HCT116 (cell line): Measurements from ENCODE around the gene SAA2. TPM values are rescaled to one million over a fixed set of nuclear protein-coding genes. Genes with fewer than 3 reads are reported as not detected.

Experiments used
- ATAC-seq: fragments of 200-7000 bp; cut with Tn5 transposase; 2 replicates; pipeline ENCODE4 v1.9.1; 2020; ENCODE audit warnings: mild to moderate bottlenecking, moderate library complexity
- BruUV-seq: library from RNA; stranded (reverse); fragments of 400-500 nt; replicated peaks from 2 replicates; lab custom pipeline; 2021; lab: Mats Ljungman, UMichigan
- CTCF ChIA-PET: fragments of 300-600 bp; sonication (Branson Sonifier 250); formaldehyde crosslinking; loops from one replicate; lab custom pipeline; 2021; ENCODE audit warnings: antibody characterized with exemption; lab: Charles Lee
- POLR2A ChIA-PET: fragments of 300-600, 350-600 bp; sonication (Branson Sonifier 250); formaldehyde crosslinking; loops from one replicate; lab custom pipeline; 2021; ENCODE audit warnings: antibody characterized with exemption; lab: Charles Lee
- RAD21 ChIA-PET, 2 experiments: fragments of 300-600 bp; sonication (Branson Sonifier 250); formaldehyde crosslinking; loops; one replicate each; lab custom pipeline; 2023; ENCODE audit warnings: low total read pairs in 2 of 2; ENCODE audit not compliant: uncharacterized antibody in 2 of 2, unreplicated experiment in 2 of 2, low non-redundant PET in 1 of 2; lab: Charles Lee
- DNase-seq: peaks from one replicate; pipeline ENCODE4 v3.0.0-alpha.2; 2010; ENCODE audit warnings: low read depth, low spot score
- H2AFZ ChIP-seq: fragments of 200-600 bp; shearing (Covaris generic), sonication (generic); 2 replicates; pipeline ENCODE4 v1.6.1; 2017; ENCODE audit warnings: low read depth, mixed run types, mixed read lengths, antibody characterized with exemption, low read length; ENCODE audit not compliant: poor library complexity, severe bottlenecking
- H3K27ac ChIP-seq: 2 replicates; pipeline ENCODE4 v1.5.1; 2012; ENCODE audit warnings: low read depth, low read length
- H3K27me3 ChIP-seq: fragments of 200-600 bp; sonication (generic); 2 replicates; pipeline ENCODE4 v1.6.1; 2016; ENCODE audit warnings: mixed run types, low read length, mixed read lengths; ENCODE audit not compliant: insufficient read depth
- H3K36me3 ChIP-seq, 2 experiments: fragments of 200-500 bp in 1 of 2; fragments of 200-600 bp in 1 of 2; sonication (Bioruptor generic) in 1 of 2; sonication (generic) in 1 of 2; 2 replicates each; pipeline versions ENCODE4 v1.5.1 to v1.6.1; 2014 to 2016; ENCODE audit warnings: low read length in 2 of 2, inconsistent platforms in 1 of 2, mixed read lengths in 1 of 2, mixed run types in 1 of 2; ENCODE audit not compliant: insufficient read depth in 2 of 2, control insufficient read depth in 1 of 2
- H3K4me1 ChIP-seq, 2 experiments: fragments of 200-600 bp in 1 of 2; sonication (generic) in 1 of 2; 2 replicates each; pipeline versions ENCODE4 v1.5.1 to v1.6.1; 2012 to 2017; ENCODE audit warnings: low read length in 2 of 2, inconsistent platforms in 1 of 2, mild to moderate bottlenecking in 1 of 2, mixed read lengths in 1 of 2, mixed run types in 1 of 2, moderate library complexity in 1 of 2; ENCODE audit not compliant: insufficient read depth in 2 of 2, control insufficient read depth in 1 of 2
- H3K4me2 ChIP-seq: fragments of 200-600 bp; sonication (generic); 2 replicates; pipeline ENCODE4 v1.6.1; 2017; ENCODE audit warnings: mixed run types, low read length, mixed read lengths
- H3K4me3 ChIP-seq, 2 experiments: fragments of 200-600 bp in 1 of 2; sonication (generic) in 1 of 2; replicated peaks in 1 of 2; 2 replicates each; pipeline ENCODE4 v1.5.1; 2011 to 2016; ENCODE audit warnings: low read length in 2 of 2, control low read depth in 1 of 2, low read depth in 1 of 2, mild to moderate bottlenecking in 1 of 2, mixed read lengths in 1 of 2, mixed run types in 1 of 2
- H3K79me2 ChIP-seq: fragments of 200-600 bp; sonication (generic); 2 replicates; pipeline ENCODE4 v1.6.1; 2017; ENCODE audit warnings: mild to moderate bottlenecking, mixed run types, low read length, moderate library complexity, mixed read lengths; ENCODE audit not compliant: insufficient read depth
- H3K9ac ChIP-seq: fragments of 200-600 bp; sonication (generic); 2 replicates; pipeline ENCODE4 v1.6.1; 2016; ENCODE audit warnings: low read length, mixed read lengths
- H3K9me2 ChIP-seq: fragments of 200-600 bp; sonication (generic), shearing (Covaris generic); 2 replicates; pipeline ENCODE4 v1.6.1; 2017; ENCODE audit warnings: mixed run types, mild to moderate bottlenecking, moderate library complexity; ENCODE audit not compliant: insufficient read depth
- H3K9me3 ChIP-seq, 2 experiments: fragments of 200-500 bp in 1 of 2; fragments of 200-600 bp in 1 of 2; sonication (Bioruptor generic) in 1 of 2; sonication (generic) in 1 of 2; 2 replicates each; pipeline ENCODE4 v1.6.1; 2014 to 2017; ENCODE audit warnings: low read length in 2 of 2, mixed read lengths in 2 of 2, inconsistent platforms in 1 of 2, low read depth in 1 of 2, mild to moderate bottlenecking in 1 of 2, mixed run types in 1 of 2, moderate library complexity in 1 of 2; ENCODE audit not compliant: control insufficient read depth in 1 of 2, insufficient read depth in 1 of 2
- H4K20me1 ChIP-seq: fragments of 200-600 bp; sonication (generic), shearing (Covaris generic); 2 replicates; pipeline ENCODE4 v1.6.1; 2017; ENCODE audit warnings: mixed run types, mild to moderate bottlenecking, moderate library complexity; ENCODE audit not compliant: insufficient read depth
- EZH2phosphoT487 ChIP-seq: fragments of 200-600 bp; IDR thresholded peaks from 2 replicates; pipeline ENCODE4 v1.6.1; 2018; ENCODE audit warnings: antibody characterized with exemption, borderline replicate concordance
- POLR2A ChIP-seq: IDR thresholded peaks from 2 replicates; pipeline ENCODE4 v1.7.0; 2011; ENCODE audit warnings: borderline replicate concordance; ENCODE audit not compliant: insufficient read depth, insufficient read length; ENCODE audit errors: extremely low read depth
- YY1 ChIP-seq: IDR thresholded peaks from 2 replicates; pipeline ENCODE4 v1.6.1; 2011; ENCODE audit warnings: low read length, low read depth, moderate library complexity, mild to moderate bottlenecking; ENCODE audit not compliant: insufficient replicate concordance; ENCODE audit errors: extremely low read depth
- ZFX ChIP-seq: fragments of 450-650 bp; IDR thresholded peaks from 2 replicates; pipeline ENCODE4 v1.6.1; 2017
- intact Hi-C: fragments of 100-400 bp; cut with micrococcal nuclease; formaldehyde crosslinking; loops from 2 replicates; pipeline ENCODE4 v1.10.0; 2022
- total RNA-seq: library from RNA; stranded (reverse); gene quantifications from one replicate; pipeline ENCODE4 v1.2.1, GENCODE V29; 2021; ENCODE audit not compliant: unreplicated experiment
- TF ChIP-seq, protein P1 (sequence below): IDR thresholded peaks from 2 replicates; pipeline ENCODE4 v1.6.1; 2011; ENCODE audit warnings: mild to moderate bottlenecking, low read length, moderate library complexity; ENCODE audit not compliant: insufficient replicate concordance; ENCODE audit errors: extremely low read depth
- TF ChIP-seq, protein P2 (sequence below): IDR thresholded peaks from 2 replicates; pipeline ENCODE4 v1.6.1; 2012

SAA2 gene
- total RNA-seq, 1 experiment from 2014 or later = 5.2 TPM

DNA sequence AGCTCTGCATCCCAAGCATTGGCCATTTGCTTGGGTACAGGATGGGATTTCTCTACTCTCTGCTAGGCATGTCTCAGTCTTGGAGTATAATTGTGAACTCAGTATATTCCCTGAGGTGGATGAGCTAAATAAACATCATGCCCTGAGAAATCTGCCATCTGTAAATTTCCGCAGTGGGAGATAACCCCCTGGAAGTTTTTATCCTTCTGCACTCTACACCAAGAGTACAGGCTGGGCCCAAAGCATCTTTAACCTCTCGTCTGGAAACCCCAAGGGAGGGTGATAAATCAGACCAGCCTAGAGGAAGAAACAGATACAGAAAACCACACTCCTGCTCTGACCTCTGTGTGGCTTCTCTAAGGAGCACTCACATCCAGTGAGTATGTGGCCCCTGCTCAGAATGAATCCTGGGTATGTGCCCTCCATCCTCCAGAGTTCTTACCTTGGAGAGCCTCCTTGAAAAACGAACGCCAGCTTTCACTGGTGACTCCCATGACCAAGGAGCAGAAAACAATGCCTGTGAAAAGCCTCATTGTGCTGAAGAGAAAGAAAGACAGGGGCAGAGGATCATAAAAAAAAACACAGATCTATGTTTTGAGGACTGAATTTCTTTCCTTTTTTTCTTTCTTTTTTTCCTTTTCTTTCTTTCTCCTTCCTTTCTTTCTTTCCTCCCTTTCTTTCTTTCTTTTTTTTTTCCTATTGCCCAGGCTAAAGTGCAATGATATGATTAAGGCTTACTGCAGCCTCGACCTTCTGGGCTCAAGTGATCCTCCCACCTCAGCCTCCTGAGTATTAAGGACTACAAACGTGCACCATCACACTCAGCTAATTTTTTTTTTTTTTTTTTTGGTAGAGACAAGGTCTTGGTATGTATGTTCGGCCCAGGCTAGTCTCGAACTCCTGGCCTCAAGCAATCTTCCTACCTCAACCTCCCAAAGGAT, 12.8 kb downstream of the SAA2 start:
- DNase-seq (no peak), ATAC-seq (no peak)
- no peaks in the 10 kb centered on the region for H3K36me3 ChIP-seq
- H3K4me3 ChIP-seq = no peak overlapping the region
- H3K4me2 ChIP-seq = no peak overlapping the region
- H3K79me2 ChIP-seq = no peaks in the 10 kb centered on the region
- intact Hi-C loops = no loop called here
- no TSS peak for BruUV-seq
- POLR2A ChIA-PET = no interaction called here
- H3K27me3 ChIP-seq = peaks cover 20% of the 10 kb centered on the region
- TF ChIP-seq POLR2A = no peak
- no peak for TF ChIP-seq YY1
- TF ChIP-seq, protein P1, sequence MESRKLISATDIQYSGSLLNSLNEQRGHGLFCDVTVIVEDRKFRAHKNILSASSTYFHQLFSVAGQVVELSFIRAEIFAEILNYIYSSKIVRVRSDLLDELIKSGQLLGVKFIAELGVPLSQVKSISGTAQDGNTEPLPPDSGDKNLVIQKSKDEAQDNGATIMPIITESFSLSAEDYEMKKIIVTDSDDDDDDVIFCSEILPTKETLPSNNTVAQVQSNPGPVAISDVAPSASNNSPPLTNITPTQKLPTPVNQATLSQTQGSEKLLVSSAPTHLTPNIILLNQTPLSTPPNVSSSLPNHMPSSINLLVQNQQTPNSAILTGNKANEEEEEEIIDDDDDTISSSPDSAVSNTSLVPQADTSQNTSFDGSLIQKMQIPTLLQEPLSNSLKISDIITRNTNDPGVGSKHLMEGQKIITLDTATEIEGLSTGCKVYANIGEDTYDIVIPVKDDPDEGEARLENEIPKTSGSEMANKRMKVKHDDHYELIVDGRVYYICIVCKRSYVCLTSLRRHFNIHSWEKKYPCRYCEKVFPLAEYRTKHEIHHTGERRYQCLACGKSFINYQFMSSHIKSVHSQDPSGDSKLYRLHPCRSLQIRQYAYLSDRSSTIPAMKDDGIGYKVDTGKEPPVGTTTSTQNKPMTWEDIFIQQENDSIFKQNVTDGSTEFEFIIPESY = no peak
- no peak for TF ChIP-seq EZH2phosphoT487
- no peak for TF ChIP-seq ZFX
- TF ChIP-seq, protein P2, sequence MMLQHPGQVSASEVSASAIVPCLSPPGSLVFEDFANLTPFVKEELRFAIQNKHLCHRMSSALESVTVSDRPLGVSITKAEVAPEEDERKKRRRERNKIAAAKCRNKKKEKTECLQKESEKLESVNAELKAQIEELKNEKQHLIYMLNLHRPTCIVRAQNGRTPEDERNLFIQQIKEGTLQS = no peak
- H4K20me1 ChIP-seq = no peaks in the 10 kb centered on the region
- H3K27ac ChIP-seq = no peak overlapping the region
- RAD21 ChIA-PET = no interaction called here
- no peak overlapping the region for H2AFZ ChIP-seq
- no peaks in the 10 kb centered on the region for H3K4me1 ChIP-seq
- H3K9me2 ChIP-seq = no peaks in the 10 kb centered on the region
- no peaks in the 10 kb centered on the region for H3K9me3 ChIP-seq
- H3K9ac ChIP-seq = no peak overlapping the region
- CTCF ChIA-PET = interaction anchor here (0.6 to 3.5 kb wide), 3 partner anchors 8 to 505 kb away, joined by 3 to 22 read pairs (median 4); no protein-coding TSS in a partner anchor
